Measurements from ENCODE around the gene BTBD9.

- TF ChIP-seq EZH2phosphoT487 (IDR thresholded peaks at IDR 0.05; ENCODE audit: insufficient read depth, low read depth) (no peak), EZH2 (IDR thresholded peaks at IDR 0.05; ENCODE audit: insufficient read depth, poor library complexity, severe bottlenecking) (no peak)
Measured at GRCh38 chr6:38686270-38687042, 46.7 kb upstream of the BTBD9 start.

All from GM23248 (cell line).